ENCODE data around the gene TCP10L.
"Not testable (repeated sequence)": the region's sequence is repeated elsewhere in the genome, so short reads cannot be mapped to it uniquely, and the experiment has no call there.

Gene TCP10L

GRCh38 chr21:32549440-32549839, 35.9 kb downstream of the TCP10L start:
- no peak for DNase-seq

GRCh38 chr21:32548978-32549377, 36.3 kb downstream of the TCP10L start:
- DNase-seq: no peak

GRCh38 chr21:32547018-32547417, 38.3 kb downstream of the TCP10L start:
- no peak for DNase-seq

- DNase-seq: no peak
Observed at GRCh38 chr21:32545948-32546441, 39.3 kb downstream of the TCP10L start.

- DNase-seq: no peak
Observed at GRCh38 chr21:32544697-32545096, 40.6 kb downstream of the TCP10L start.

GRCh38 chr21:32543975-32544374, 41.3 kb downstream of the TCP10L start:
- no peak for DNase-seq

GRCh38 chr21:32543056-32543455, 42.3 kb downstream of the TCP10L start:
- not testable (repeated sequence) for DNase-seq

GRCh38 chr21:32539378-32539777, 45.9 kb downstream of the TCP10L start:
- no peak for DNase-seq

- DNase-seq: no peak
Observed at GRCh38 chr21:32538147-32538792, 47.1 kb downstream of the TCP10L start.

- DNase-seq: no peak
Observed at GRCh38 chr21:32537569-32537881, 47.8 kb downstream of the TCP10L start.

GRCh38 chr21:32535612-32536011, 49.7 kb downstream of the TCP10L start:
- DNase-seq: no peak

GRCh38 chr21:32534113-32534512, 51.2 kb downstream of the TCP10L start:
- DNase-seq: no peak

- DNase-seq: no peak
Observed at GRCh38 chr21:32533611-32534010, 51.7 kb downstream of the TCP10L start.

GRCh38 chr21:32533053-32533452, 52.3 kb downstream of the TCP10L start:
- DNase-seq: no peak

- no peak for DNase-seq
Observed at GRCh38 chr21:32532636-32533035, 52.7 kb downstream of the TCP10L start.

GRCh38 chr21:32531561-32531960, 53.8 kb downstream of the TCP10L start:
- DNase-seq: not testable (repeated sequence)

- not testable (repeated sequence) for DNase-seq
Observed at GRCh38 chr21:32530809-32531208, 54.5 kb downstream of the TCP10L start.

GRCh38 chr21:32529679-32530078, 55.6 kb downstream of the TCP10L start:
- DNase-seq: no peak

GRCh38 chr21:32525282-32525681, 60.0 kb downstream of the TCP10L start:
- no peak for DNase-seq

- DNase-seq: no peak
Observed at GRCh38 chr21:32523988-32524719, 61.2 kb downstream of the TCP10L start.
